GM19193 (cell line): ENCODE results near the gene OR4E2.

Experiments used
- POLR2A ChIP-seq: IDR thresholded peaks from 4 replicates; pipeline ENCODE4 v1.6.1; 2011; ENCODE audit not compliant: insufficient read depth, insufficient read length; ENCODE audit errors: extremely low read depth

The OR4E2 gene

GRCh38 chr14:21675566-21675965, 21.9 kb downstream of the OR4E2 start:
- TF ChIP-seq POLR2A = no peak

- no peak for TF ChIP-seq POLR2A
Measured at GRCh38 chr14:21680072-21680471, 26.4 kb downstream of the OR4E2 start.

GRCh38 chr14:21686468-21686867, 32.8 kb downstream of the OR4E2 start:
- no peak for TF ChIP-seq POLR2A

DNA sequence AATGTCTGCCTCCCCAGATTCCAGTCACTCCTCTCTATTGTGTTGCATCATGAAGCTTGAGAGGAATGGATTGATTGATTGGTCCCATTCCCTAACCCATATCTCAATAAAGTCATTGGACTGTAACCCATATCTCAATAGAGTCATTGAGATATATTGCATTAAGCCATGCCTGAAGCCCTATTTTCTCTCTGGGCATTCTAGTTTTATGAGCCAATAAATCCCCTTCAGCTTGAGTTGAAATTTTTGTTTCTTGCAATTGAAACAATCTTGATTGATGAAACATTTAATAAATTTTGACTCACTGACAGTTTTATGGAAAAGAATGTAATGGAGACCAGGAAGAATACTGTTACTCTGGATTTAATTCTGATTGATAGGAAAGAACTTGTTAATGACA, 40.8 kb downstream of the OR4E2 start:
- TF ChIP-seq POLR2A = no peak

- TF ChIP-seq POLR2A = no peak
Measured at GRCh38 chr14:21699551-21699950, 45.9 kb downstream of the OR4E2 start.

GRCh38 chr14:21702316-21702715, 48.7 kb downstream of the OR4E2 start:
- no peak for TF ChIP-seq POLR2A

GRCh38 chr14:21703357-21704326, 50.0 kb downstream of the OR4E2 start:
- TF ChIP-seq POLR2A = no peak

DNA sequence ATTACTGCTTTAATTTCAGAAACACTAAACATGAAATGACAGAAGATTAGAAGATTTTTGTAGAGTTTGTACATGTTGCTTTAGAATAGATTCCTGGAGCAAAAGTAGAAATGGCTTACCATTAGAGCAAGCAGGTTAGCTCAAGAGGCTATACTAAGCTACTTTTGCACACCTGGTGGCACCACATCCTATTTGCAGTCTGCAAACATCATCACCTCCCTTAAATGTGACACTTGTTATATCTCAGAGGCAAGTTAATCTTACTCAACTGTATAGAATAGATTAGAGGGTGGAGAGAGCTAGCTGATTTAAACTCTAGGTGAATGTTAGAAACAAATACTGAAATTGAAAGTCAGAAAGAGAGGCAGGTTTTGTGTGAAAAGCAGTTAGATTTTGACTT, 50.7 kb downstream of the OR4E2 start:
- TF ChIP-seq POLR2A = no peak

- TF ChIP-seq POLR2A = no peak
Measured at GRCh38 chr14:21711360-21711961, 57.8 kb downstream of the OR4E2 start.

DNA sequence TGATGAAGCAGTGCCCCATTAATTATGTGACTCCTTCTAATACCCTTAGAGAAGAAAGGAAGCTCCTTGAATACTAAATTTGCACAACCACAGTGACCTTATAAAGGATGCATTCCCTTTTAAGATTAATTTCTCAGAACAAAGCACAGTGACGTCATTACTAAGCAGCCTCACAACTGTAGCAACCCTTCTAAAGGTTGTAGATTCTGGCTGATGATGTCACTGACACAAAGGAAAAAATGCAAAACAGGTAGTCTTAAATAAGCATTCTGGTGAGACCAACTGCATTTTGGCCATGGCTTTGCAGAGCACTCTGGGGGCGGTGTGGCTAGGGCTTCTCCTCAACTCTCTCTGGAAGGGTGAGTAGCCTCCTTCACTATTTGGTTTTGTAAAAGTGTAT, 58.4 kb downstream of the OR4E2 start:
- no peak for TF ChIP-seq POLR2A

- no peak for TF ChIP-seq POLR2A
Measured at GRCh38 chr14:21714318-21714929, 60.8 kb downstream of the OR4E2 start.
